Activated CD4-positive, alpha-beta T cell treated with anti-CD3 and anti-CD28 coated beads, Interleukin-2, amount 50 U/mL, for 4 hours (primary cell): ENCODE measurements around the gene F2RL3.

Experiments
- DNase-seq, 2 experiments: peaks; one replicate each; pipeline ENCODE4 v3.0.0-alpha.2; 2020

F2RL3 gene

DNA sequence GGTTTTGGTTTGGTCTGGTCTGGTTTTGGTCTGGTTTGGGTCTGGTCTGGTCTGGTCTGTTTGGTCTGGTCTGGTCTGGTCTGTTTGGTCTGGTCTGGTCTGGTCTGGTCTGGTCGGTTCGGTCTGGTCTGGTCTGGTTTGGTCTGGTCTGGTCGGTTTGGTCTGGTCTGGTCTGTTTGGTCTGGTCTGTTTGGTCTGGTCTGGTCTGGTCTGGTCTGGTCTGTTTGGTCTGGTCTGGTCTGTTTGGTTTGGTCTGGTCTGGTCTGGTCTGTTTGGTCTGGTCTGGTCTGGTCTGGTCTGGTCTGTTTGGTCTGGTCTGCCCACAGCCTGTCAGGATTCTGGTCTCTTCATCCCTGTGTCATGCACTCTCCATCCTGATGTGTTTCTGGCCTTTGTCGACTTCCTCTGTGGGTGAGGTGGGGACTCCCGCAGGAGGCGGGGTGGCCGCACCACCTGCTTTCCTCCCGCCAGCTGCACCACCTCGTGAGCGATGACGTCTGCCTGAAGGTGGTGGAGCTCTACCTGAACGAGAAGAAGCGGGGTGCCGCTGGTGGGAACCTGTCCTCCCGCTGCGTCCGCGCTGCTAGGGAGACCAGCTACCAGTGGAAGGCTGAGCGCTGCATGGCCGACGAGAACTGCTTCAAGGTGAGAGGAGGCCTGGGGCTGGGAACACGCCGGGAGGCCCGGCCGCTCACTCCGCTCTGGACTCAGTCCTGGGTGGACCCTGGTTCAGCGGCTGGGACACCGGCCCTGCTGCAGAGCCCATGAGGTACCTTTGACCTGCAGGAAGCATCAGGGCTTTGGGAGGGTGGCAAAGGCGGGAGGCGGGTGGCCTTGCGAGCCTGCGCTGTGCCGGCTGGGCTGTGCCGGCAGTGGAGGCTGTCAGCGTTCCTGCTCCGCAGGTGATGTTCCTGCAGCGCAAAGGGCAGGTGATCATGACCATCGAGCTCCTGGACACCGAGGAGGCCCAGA lies 12.9 kb upstream of the F2RL3 start:
- no peak for DNase-seq

DNA sequence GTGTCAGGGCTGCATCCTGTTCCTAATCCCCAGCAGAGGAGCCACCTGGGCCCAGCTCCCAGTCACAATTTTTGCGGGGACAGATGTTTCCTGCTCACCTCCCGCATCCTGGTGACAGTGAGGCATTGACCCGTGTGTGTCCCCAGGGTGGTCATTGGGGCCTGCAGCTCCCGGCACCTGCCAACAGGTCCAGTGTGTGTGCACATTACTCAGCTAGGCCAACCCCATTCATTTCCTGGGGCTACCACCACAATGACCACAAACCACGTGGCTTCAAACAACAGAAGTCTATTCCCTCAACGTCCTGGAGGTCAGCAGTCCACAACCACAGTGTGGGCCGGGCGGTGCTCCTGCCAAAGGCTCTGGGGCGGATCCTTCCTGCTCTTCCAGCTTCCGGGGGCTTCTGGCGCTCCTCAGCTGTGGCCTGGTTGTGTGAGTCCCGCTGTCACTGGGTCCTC lies 11.9 kb upstream of the F2RL3 start:
- DNase-seq: no peak

DNA sequence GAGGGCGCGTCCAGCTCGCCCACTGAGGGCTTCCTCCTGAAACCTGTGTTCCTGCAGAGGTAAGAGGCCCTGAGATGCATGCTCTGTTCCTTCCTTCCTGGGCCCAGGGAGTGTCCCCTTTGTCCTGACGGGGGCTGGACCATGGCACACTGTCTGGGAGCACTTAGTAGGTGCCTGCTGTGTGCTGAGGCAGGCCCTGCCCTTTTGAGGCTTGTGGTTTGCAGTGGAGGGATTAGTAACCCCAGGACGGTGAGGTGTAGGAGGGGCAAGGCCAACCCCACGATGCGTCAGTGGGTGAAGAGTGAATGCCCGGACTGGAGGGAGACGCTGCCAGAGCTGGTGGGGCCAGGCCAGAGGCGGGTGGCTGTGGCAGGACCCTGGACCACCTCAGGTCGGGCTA lies 11.2 kb upstream of the F2RL3 start:
- no peak for DNase-seq

DNA sequence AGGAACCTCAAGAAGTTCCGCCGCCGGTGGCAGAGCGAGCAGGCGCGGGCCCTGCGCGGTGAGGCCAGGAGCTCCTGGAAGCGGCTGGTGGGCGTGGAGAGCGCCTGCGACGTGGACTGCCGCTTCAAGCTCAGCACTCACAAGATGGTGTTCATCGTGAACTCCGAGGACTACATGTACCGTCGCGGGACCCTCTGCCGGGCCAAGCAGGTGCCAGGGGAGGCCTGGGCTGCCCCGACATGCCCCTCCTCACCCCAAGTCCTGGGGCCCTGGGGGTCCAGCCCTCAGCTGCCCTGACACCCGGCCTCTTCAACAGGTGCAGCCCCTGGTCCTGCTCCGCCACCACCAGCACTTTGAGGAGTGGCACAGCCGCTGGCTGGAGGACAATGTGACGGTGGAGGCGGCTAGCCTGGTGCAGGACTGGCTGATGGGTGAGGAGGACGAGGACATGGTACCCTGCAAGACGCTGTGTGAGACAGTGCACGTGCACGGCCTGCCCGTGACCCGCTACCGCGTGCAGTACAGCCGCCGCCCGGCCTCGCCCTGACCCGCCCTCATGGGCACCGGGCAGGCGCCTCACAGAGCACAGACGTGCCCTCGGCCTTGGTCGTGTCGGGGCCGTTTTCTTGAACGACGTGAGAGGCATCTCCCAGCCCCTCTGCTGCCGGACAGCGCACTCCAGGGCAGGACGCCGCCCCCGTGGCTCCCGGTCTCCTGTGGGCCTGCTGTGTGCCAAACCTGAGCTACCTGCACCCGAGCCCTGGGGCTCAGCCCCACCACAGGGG lies 10.4 kb upstream of the F2RL3 start:
- no peak for DNase-seq

DNA sequence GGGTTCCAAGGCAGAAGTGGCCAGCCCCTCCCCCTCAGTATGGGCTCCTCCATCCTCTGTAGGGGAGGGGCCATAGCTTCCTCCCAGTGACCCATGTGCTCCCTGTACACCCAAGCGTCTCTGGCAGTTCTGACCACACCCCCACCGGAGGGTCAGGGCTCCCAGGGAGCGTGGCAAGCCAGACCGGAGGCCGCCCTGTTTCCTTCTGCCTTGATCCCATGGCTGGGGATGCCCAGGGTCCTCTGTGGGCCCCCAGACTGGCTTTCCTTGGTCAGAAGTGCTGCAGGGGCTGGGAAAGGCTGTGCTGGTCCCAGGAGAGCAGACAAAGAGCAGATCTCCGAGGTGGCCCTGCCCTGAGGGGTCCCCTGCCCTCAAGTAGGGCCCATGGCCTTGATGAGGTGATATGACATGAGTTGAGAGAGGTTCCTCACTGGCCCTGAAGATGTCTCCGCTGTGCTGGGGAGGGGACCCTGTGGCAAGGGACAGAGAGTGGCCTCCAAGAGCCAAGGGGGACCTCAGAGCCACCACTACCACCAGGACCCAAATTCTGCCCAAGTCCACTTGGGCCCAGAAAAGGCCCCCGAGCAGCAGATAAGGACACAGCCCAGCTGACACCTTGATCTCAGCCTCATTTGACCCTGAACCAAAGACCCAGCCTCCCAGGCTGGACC lies 7.8 kb upstream of the F2RL3 start:
- no peak for DNase-seq

DNA sequence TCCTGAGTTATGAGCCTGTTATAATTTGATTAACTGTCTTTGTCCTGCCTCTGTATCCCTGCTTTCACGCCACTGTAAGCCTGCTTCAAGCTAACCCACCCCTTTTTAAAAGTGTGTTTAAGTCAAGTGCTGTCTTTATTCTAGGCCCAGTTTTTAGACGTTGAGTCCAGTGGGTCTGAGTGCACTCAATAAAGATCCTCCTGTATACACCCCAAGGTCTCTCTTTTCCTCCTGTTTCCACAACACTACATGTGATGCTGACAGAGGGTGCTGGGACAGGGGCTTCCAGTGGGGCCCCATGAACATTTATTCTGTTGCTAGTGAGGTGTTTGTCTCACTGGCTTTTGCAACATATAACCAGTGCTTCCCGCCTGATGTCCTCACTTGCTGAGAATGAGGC lies 6.7 kb upstream of the F2RL3 start:
- no peak for DNase-seq

DNA sequence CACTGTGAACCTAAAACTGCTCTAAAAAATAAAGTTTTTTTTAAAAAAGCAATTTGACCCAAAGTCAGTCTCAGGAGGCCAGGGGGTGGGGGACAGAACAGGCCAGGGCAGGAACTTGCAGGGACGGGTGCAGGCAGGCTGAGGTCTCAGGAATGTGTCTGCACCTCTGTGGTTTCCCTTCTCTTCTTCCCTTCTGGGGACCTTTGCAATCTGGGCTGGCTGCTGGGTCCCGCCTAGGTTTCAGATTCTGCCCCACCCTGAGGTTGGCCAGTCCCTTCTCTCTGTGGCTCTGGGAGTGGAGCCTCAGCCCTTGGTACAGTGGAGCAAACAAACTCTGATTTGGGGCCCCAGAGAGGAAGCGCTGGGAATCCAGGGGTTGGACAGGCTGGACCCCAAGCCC lies 5.3 kb upstream of the F2RL3 start:
- no peak for DNase-seq

DNA sequence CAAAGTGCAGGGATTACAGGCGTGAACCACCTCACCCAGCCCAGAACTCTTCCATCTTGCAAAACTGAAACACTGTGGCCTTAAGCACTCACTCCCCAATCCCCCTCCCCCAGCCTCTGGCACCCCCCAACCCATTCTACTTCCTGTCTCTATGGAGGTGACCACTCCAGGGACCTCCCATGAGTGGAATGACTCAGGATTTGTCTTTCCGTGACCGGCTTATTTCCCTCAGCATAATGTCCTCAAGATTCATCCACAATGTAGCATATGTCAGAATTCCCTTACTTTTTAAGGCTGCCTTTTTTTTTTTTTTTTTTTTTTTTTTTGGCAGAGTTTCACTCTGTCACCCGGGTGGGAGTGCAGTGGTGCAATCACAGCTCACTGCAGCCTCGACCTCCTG lies 3.6 kb upstream of the F2RL3 start:
- DNase-seq: no peak

DNA sequence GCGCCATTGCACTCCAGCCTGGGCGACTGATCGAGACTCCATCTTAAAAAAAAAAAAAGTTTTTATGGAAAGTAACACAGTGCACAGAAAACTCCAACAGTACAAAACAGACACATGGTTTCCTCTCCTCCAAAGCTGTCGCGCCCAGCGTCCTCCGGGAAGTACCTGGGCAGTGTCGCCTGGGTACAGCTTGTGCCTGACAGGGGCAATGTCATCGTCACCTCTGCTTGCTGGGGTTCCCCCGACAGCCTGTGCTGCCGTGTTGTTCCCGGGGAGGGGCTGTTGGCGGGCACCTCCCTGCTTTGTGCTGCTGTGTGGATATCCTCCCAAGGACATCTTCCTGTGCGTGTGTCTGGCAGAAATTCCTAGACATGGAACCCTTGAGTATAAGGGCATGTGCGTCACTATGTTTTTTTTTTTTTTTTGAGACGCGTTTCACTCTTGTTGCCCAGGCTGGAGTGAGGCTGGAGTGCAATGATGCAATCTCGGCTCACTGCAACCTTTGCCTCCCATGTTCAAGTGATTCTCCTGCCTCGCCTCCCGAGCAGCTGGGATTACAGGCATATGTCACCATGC lies 2.4 kb upstream of the F2RL3 start:
- DNase-seq: no peak

DNA sequence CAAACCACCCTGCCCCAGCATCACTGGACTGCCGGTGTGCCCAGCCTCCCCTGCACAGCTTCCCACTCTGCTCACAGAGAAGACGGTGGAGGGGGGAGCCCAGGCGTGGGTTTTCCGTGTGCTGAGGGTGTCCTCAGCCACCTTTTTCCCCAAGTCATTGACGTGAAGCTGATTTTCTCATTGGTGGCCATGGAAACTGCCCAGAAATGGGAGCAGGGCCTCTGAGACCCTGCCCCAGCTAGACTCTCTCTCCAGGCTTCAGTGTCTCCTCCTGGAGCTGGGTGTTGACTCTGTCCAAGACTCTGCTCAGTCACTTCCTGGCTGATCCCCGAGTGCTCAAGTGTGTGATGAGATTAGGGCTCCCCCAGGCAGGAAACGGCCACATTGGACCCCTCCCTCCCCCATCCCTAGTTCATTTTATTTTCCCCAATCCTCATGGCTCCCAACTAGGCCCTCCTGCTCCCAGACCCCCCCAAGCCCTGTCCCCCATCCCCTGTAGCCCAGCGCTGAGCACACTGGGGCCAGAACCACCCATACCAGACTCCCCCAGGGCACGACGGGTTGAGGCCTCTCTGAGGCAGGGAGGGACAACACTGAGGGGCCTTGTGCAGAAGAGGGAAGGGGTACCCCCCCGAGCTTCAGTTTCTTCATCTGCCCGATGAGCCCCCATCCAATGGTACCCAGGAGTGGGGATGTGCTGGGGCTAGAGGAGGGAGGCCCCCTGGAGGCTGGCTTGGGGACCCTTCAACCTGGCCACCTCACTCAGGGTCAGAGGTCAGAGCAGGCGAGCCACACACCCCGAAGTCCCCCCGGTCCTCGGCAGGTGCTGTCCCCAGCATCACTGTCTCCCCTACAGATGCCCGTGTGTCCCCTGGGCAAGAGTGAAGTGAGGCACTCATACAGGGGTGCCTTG lies 1.2 kb upstream of the F2RL3 start:
- no peak for DNase-seq

DNA sequence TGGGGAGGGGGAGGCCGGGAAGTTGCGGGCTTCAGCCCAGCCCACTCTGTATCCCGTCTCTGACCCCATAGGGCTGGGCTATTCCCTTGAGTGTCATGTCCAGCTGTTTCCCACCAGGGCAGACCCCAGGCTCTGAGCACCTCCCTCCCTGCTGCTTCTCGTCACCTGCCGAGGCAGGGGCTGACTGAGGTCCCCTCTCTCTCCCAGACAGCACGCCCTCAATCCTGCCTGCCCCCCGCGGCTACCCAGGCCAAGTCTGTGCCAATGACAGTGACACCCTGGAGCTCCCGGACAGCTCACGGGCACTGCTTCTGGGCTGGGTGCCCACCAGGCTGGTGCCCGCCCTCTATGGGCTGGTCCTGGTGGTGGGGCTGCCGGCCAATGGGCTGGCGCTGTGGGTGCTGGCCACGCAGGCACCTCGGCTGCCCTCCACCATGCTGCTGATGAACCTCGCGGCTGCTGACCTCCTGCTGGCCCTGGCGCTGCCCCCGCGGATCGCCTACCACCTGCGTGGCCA lies 625 bp downstream of the F2RL3 start:
- no peak for DNase-seq

DNA sequence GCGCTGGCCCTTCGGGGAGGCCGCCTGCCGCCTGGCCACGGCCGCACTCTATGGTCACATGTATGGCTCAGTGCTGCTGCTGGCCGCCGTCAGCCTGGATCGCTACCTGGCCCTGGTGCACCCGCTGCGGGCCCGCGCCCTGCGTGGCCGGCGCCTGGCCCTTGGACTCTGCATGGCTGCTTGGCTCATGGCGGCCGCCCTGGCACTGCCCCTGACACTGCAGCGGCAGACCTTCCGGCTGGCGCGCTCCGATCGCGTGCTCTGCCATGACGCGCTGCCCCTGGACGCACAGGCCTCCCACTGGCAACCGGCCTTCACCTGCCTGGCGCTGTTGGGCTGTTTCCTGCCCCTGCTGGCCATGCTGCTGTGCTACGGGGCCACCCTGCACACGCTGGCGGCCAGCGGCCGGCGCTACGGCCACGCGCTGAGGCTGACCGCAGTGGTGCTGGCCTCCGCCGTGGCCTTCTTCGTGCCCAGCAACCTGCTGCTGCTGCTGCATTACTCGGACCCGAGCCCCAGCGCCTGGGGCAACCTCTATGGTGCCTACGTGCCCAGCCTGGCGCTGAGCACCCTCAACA lies 1.2 kb downstream of the F2RL3 start:
- DNase-seq: no peak

DNA sequence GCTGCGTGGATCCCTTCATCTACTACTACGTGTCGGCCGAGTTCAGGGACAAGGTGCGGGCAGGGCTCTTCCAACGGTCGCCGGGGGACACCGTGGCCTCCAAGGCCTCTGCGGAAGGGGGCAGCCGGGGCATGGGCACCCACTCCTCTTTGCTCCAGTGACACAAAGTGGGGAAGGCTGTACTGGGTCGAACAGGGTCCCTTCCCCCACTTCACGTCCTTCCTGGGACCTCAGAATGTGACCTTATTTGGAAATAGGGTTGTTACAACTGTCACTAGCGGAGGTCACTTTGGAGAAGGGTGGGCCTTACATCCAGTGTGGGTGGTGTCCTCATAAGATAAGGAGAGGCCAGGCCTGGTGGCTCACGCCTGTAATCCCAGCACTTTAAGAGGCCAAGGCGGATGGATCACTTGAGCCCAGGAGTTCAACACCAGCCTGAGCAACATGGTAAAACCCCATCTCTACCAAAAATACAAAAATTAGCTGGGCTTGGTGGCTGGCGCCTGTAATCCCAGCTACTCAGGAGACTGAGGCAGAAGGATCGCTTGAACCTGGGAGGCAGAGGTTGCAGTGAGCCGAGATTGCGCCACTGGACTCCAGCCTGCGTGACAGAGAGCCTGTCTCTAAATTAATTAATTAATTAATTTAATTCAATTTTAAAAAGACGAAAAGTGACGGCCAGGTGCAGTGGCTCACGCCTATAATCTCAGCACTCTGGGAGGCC lies 1.8 kb downstream of the F2RL3 start:
- DNase-seq: no peak

DNA sequence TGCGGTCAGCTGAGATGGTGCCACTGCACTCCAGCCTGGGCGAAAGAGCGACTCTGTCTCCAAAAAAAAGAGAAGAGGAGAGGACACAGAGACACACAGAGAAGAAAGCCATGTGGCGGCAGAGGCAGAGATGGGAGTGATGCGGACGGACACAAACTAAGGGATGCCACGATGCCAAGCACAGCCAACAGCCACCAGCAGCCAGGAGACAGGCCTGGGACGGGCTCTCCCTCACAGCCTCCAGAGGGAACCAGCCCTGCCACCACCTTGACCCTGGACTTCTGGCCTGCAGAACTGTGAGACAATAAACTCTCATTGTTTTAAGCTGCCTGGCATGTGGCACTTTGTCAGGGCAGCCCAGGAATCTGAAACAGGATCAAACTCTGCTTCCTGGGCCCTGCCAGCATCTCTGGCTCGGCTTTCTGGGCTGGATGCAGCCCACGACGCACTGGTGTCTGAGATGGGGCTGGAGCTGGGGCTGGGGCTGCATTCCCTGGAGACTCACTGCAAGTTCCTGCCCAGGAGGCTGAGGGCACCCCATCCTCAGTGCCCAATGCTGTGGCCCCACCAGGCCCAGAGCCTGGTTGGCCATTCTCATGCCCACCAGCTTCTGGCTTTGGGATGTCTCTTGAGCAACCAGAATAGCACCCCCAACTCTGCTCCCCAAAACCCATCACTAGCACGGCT lies 3.0 kb downstream of the F2RL3 start:
- no peak for DNase-seq

DNA sequence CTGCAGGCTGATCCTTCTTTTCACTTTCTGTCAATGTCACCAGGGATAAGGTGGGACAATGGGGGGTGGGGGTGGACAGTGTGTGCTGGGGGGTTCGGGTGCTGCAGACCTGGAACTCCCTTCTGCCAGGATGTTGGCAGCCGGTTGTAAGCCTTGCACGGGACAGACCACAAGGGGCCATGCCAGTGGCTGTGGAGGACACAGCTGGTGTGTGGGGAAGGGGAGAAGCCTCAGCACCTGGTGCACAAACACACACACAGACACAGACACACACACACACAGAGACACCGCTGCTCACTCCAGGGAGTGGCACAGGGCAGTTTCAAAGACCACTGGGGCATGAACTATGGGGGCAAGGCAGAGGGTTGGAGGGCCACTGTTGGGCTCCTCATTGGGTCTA lies 3.6 kb downstream of the F2RL3 start:
- DNase-seq: no peak

DNA sequence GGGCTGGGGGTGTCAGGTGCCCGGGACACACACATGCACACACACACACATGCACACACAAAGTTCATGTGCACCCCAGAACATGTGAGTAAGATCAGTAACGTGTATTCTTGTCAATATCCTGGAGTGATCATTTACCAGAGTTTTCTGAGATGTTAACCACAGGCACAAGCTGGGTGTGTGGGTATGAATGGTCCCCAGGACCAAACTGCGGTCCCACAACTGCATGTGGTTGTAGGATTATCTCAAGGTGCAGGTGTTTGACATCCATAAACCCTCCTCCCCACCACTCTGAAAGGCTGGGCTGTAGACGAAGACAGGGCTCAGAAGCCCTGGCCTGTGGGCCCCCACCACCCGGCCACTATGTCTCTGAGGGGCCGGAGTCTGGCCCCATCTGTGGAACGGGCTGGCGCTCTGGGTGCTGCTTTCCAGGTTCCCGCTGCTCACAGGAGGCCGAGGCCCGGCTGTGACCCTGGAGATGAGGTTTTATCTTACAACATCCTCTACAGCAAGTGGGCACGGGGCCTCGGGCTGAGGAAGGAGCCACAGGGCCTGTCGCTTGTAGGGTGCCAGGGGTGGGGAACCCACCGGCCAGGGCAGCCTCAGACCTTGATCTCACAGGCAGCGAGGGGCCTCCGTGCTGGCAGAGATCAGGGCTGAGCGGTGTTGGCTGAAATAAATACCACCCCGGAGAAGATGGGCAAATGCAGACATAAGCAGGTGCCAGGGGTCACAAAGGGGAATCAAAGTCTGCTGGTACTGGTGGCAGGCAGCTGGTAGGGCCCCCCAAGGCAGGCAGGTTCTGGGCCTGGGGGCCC lies 4.3 kb downstream of the F2RL3 start:
- DNase-seq: no peak

DNA sequence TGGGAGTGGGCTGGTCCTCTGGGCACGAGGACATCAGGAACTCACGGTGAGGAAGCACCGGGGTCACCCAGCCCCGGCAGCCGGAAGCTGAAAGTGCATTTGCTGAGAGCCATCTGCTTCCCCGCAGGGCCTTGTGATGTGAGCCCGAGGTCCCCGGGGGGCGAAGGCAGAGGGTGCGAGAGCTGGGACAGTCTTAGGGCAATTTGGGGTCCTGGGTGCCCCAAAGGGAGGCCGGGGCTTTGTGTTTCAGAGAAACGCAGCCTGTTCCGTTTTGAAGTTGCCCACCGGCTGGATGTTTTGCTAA lies 4.8 kb downstream of the F2RL3 start:
- DNase-seq: no peak

DNA sequence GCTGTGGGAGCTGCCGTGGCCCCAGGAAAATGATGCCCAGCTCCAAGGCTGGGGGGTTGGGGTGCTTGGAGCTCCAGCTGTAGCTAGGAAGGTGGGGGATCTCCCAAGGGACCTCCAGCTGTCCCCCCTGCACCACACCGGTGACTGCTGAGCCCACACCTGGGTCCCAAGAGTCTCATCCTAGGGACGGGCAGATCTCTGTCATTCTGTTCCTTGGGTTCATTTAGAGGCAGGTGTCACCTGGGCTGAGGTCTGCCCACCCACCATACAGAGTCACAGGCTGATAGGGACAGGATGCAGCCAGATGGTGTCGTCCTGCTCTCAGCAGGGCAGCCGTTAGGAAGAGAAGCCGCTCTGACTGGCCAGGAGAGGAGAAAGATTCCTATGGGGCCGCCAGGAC lies 5.3 kb downstream of the F2RL3 start:
- no peak for DNase-seq

DNA sequence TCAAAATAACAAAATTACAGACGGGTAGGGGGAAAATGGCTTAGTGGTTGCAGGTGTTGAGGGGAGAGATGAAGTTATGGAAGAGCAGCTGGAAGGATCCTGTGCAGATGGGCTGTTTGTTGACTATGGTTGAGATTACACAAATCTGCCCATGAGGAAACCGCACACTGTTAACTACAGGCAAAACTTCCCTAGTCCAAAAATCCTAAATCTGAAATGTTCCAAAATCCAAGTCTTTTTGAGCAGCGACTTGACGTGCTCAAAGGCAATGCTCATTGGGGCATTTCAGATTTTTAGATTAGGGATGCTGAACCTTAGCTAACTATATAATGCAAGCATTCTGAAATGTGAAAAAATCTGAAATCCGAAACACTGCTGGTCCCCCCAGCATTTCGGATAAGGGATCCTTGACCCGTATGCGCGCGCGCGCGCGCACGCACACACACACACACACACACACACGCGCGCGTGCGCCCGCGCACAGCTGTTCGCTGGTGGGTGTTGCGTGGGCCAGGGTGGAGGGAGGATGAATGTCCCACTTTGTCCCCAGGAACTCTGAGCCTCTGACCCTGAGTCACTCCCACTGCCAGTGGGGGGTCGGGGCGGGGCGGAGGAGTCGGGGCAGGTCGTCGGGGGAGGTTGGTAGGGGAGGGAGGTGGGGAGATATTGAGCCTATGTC lies 6.8 kb downstream of the F2RL3 start:
- no peak for DNase-seq
